Mesothelial cell of epicardium (in vitro differentiated cells): Measurements from ENCODE around the gene FUT7. TPM values are rescaled to one million over a fixed set of nuclear protein-coding genes. Genes with fewer than 3 reads are reported as not detected.

Experiments
- DNase-seq, 2 experiments: peaks; one replicate each; pipeline ENCODE4 v3.0.0; 2021; ENCODE audit warnings: low spot score in 2 of 2; ENCODE audit not compliant: unreplicated experiment in 2 of 2
- H3K27ac Mint-ChIP-seq: 2 replicates; pipeline ENCODE4 v1.8.0; 2021; ENCODE audit warnings: mixed read lengths
- H3K27me3 Mint-ChIP-seq: 2 replicates; pipeline ENCODE4 v1.8.0; 2021; ENCODE audit warnings: low read depth, mixed read lengths
- H3K36me3 Mint-ChIP-seq: 2 replicates; pipeline ENCODE4 v1.8.0; 2021; ENCODE audit warnings: mixed read lengths
- H3K4me1 Mint-ChIP-seq: 2 replicates; pipeline ENCODE4 v1.8.0; 2021; ENCODE audit warnings: mixed read lengths
- H3K4me3 Mint-ChIP-seq: 2 replicates; pipeline ENCODE4 v1.8.0; 2021; ENCODE audit warnings: mild to moderate bottlenecking, moderate library complexity, mixed read lengths
- H3K9me3 Mint-ChIP-seq: 2 replicates; pipeline ENCODE4 v1.8.0; 2021; ENCODE audit warnings: mixed read lengths
- CTCF ChIP-seq: fragments of 200-600 bp; sonication (generic); IDR thresholded peaks from one replicate; pipeline ENCODE4 v1.5.0; 2021; ENCODE audit warnings: antibody characterized with exemption; ENCODE audit not compliant: unreplicated experiment
- total RNA-seq: library from RNA; stranded (reverse); gene quantifications from 3 replicates; pipeline ENCODE4 v1.2.1, GENCODE V29; 2021

FUT7 gene
- total RNA-seq, 1 donor from 2014 or later = 0.13 TPM

GRCh38 chr9:137014776-137015539 lies 16.9 kb downstream of the FUT7 start:
- Mint-ChIP-seq H3K4me1 (no peaks in the 10 kb centered on the region), H3K36me3 (peaks cover 16% of the 10 kb centered on the region), H3K4me3 (no peak overlapping the region), H3K27me3 (no peaks in the 10 kb centered on the region), H3K27ac (no peak overlapping the region), H3K9me3 (no peaks in the 10 kb centered on the region)
- TF ChIP-seq CTCF = no peak
- DNase-seq = no peak

DNA sequence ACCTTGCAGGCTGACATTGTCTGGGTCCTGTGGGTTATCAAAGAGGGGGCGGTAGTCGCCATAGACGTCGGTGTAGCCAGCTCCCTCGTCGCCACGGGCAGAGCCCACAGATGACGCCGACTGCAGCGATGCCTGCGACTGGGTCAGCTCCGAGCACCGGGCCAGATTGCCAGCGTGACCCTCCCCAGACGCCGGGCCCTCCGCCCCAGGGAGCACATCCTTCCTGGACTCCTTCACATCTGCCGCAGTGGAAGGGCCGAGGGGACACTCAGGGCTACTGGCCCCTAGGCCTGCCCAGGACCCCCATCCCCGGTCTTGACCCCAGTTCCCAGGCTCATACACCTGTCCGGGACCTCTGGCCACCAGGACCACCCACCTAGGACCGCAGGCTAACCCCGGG lies 17.7 kb downstream of the FUT7 start:
- no peak for DNase-seq
- Mint-ChIP-seq H3K9me3 (no peaks in the 10 kb centered on the region), H3K4me1 (no peaks in the 10 kb centered on the region), H3K4me3 (no peak overlapping the region), H3K36me3 (peaks cover 16% of the 10 kb centered on the region), H3K27me3 (no peaks in the 10 kb centered on the region), H3K27ac (no peak overlapping the region)
- TF ChIP-seq CTCF = no peak

DNA sequence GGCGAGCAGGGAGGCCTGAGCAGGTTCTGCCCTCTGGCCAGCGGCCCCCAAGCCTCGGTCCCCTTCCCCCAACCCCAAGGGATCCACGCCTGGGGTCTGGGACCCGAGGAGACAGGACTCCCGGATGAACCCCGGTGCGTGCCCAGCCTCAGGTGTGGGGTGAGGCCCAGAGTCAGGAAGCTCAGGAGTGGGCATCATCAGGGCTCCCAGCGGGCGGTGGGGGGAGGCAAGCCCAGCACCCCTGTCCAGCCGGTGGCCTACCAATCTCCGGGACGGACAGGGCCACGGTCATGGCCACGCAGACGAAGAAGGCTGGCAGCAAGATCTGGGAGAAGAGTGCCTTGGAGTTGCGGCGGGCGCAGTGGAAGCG lies 18.3 kb downstream of the FUT7 start:
- no peak for TF ChIP-seq CTCF
- Mint-ChIP-seq H3K36me3 (peaks cover 15% of the 10 kb centered on the region), H3K27ac (no peak overlapping the region), H3K27me3 (no peaks in the 10 kb centered on the region), H3K4me1 (no peaks in the 10 kb centered on the region), H3K9me3 (no peaks in the 10 kb centered on the region), H3K4me3 (no peak overlapping the region)
- DNase-seq = no peak

DNA sequence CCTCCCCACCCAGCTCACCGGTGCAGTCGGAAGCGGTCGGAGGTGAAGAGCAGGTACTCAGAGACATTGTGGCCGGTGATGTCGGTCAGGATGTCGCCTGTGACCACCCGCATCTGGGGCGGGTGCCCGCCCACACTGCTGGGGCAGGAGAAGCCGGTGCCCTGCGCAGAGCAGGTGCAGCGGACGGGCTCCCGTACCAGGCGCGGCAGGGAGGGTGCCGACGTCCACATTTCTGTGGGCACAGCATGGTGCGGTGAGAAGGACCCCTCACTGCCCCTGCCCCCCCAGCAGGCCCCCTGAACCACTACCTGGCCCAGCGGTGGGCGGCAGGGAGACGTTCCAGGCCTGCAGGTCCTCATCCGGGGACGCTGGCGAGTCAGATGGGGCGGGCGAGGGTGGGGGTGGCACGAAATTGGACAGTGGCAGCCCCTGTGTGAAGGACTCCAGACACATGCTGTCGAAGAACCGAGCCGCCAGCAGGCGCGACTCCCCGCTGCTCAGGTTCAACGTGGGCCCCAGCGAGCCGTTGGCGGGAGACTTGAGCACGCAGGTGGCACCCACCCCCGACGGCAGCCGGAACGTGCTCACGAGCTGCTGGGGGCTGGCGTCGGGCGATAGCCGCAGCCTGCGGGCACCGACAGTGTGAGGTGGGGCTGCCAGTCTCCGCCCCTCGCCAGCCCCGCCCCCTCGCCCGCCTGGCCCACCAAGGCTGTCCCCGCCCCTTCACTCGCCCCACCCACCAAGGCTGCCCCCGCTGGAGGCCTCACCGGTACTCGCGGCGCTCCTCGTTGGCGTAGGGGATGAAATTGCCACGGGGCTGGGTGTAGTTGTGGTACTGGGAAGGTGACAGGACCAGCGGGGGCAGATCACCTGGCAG lies 19.0 kb downstream of the FUT7 start:
- DNase-seq = no peak
- H3K4me1 Mint-ChIP-seq = no peaks in the 10 kb centered on the region
- no peaks in the 10 kb centered on the region for H3K27me3 Mint-ChIP-seq
- TF ChIP-seq CTCF = no peak
- H3K4me3 Mint-ChIP-seq = no peak overlapping the region
- no peak overlapping the region for H3K27ac Mint-ChIP-seq
- H3K36me3 Mint-ChIP-seq = peaks cover 15% of the 10 kb centered on the region
- H3K9me3 Mint-ChIP-seq = no peaks in the 10 kb centered on the region

GRCh38 chr9:137011907-137012675 lies 19.8 kb downstream of the FUT7 start:
- DNase-seq = no peak
- no peak overlapping the region for H3K27ac Mint-ChIP-seq
- no peaks in the 10 kb centered on the region for H3K9me3 Mint-ChIP-seq
- H3K4me3 Mint-ChIP-seq = no peak overlapping the region
- TF ChIP-seq CTCF = no peak
- no peaks in the 10 kb centered on the region for H3K4me1 Mint-ChIP-seq
- H3K36me3 Mint-ChIP-seq = peaks cover 15% of the 10 kb centered on the region
- no peaks in the 10 kb centered on the region for H3K27me3 Mint-ChIP-seq
